Measurements from ENCODE around the gene MRPL37.

GRCh38 chr1:54171606-54172005 lies 28.4 kb upstream of the MRPL37 start:
- TF ChIP-seq, protein P1, sequence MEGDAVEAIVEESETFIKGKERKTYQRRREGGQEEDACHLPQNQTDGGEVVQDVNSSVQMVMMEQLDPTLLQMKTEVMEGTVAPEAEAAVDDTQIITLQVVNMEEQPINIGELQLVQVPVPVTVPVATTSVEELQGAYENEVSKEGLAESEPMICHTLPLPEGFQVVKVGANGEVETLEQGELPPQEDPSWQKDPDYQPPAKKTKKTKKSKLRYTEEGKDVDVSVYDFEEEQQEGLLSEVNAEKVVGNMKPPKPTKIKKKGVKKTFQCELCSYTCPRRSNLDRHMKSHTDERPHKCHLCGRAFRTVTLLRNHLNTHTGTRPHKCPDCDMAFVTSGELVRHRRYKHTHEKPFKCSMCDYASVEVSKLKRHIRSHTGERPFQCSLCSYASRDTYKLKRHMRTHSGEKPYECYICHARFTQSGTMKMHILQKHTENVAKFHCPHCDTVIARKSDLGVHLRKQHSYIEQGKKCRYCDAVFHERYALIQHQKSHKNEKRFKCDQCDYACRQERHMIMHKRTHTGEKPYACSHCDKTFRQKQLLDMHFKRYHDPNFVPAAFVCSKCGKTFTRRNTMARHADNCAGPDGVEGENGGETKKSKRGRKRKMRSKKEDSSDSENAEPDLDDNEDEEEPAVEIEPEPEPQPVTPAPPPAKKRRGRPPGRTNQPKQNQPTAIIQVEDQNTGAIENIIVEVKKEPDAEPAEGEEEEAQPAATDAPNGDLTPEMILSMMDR (IDR thresholded peaks at IDR 0.05 in 4 of 5, conservative IDR thresholded peaks at IDR 0.05 in 1 of 5): no peak
- TF ChIP-seq POLR2A (IDR thresholded peaks at IDR 0.05): no peak

Measured in gastrocnemius medialis (tissue), 4 donors.